Tibial nerve (tissue), 4 donors: Measurements from ENCODE around the gene RPTOR. TPM values are rescaled to one million over a fixed set of nuclear protein-coding genes. Genes with fewer than 3 reads are reported as not detected.

Experiments used
- DNase-seq, 2 donors: peaks; one replicate each; pipeline ENCODE4 v3.0.0-alpha.2; 2019; ENCODE audit warnings: low spot score in 2 of 2
- H3K27ac ChIP-seq, 4 donors: fragments of 200-600 bp; sonication (generic) in 3 of 4; one replicate each; pipeline ENCODE4 v1.5.1; 2017 to 2019; ENCODE audit warnings: mild to moderate bottlenecking in 1 of 4
- H3K27me3 ChIP-seq, 2 donors: fragments of 200-600 bp; sonication (generic) in 1 of 2; one replicate each; pipeline versions ENCODE4 v1.5.1 to v1.6.0; 2017 to 2019
- H3K36me3 ChIP-seq, 3 donors: fragments of 200-600 bp; sonication (generic); one replicate each; pipeline ENCODE4 v1.5.1; 2018 to 2019
- H3K4me1 ChIP-seq, 4 donors: fragments of 200-600 bp; sonication (generic) in 3 of 4; one replicate each; pipeline ENCODE4 v1.5.1; 2017 to 2019
- H3K4me3 ChIP-seq, 4 donors: fragments of 200-600 bp; sonication (generic) in 3 of 4; one replicate each; pipeline ENCODE4 v1.5.1; 2017 to 2019; ENCODE audit warnings: mild to moderate bottlenecking in 1 of 4, moderate library complexity in 1 of 4
- H3K9me3 ChIP-seq, 4 donors: fragments of 200-600 bp; sonication (generic) in 3 of 4; one replicate each; pipeline ENCODE4 v1.5.1; 2017 to 2019
- CTCF ChIP-seq, 5 experiments: fragments of 200-600 bp in 3 of 5; fragments of 450-650 bp in 2 of 5; sonication (generic) in 3 of 5; IDR thresholded peaks; one replicate each; pipeline ENCODE4 v1.5.1; 2016 to 2019; ENCODE audit warnings: antibody characterized with exemption in 5 of 5, mild to moderate bottlenecking in 3 of 5, moderate library complexity in 2 of 5
- EP300 ChIP-seq, 2 donors: sonication (generic); formaldehyde crosslinking; IDR thresholded peaks; one replicate each; pipeline ENCODE4 v1.6.1; 2017; ENCODE audit warnings: antibody characterized with exemption in 2 of 2, mild to moderate bottlenecking in 1 of 2
- POLR2A ChIP-seq, 2 donors: fragments of 450-650 bp; IDR thresholded peaks; one replicate each; pipeline ENCODE4 v1.6.1; 2017; ENCODE audit warnings: antibody characterized with exemption in 2 of 2, mild to moderate bottlenecking in 2 of 2, moderate library complexity in 2 of 2
- WGBS, 2 donors: methylation state at CpG; one replicate each; pipeline ENCODE4 v1.1.5; 2018; 5-methylcytosine and 5-hydroxymethylcytosine counted together
- total RNA-seq, 4 donors: library from RNA; depleted of rRNA; stranded (reverse); fragments of >200 nt; gene quantifications; one replicate each; pipeline ENCODE4 v1.1.0, GENCODE V29; 2016

The RPTOR gene
- total RNA-seq, 4 donors from 2014 or later: 34.7 to 56.4 (median 40.1) TPM

- Histone ChIP-seq H3K4me1 (peaks cover 0 to 34% (median 10%) of the 10 kb centered on the region in 4 donors), H3K4me3 (no peak overlapping the region), H3K27ac (peak overlapping the region in 2 of 4 donors; percentile 72 to 84), H3K27me3 (no peaks in the 10 kb centered on the region), H3K9me3 (peaks cover 0 to 13% (median 0%) of the 10 kb centered on the region in 4 donors), H3K36me3 (no peaks in the 10 kb centered on the region)
- no peak for TF ChIP-seq CTCF (IDR thresholded peaks at IDR 0.05)
- no peak for TF ChIP-seq POLR2A (IDR thresholded peaks at IDR 0.05)
- TF ChIP-seq EP300 (IDR thresholded peaks at IDR 0.05): no peak
- WGBS, 2 donors: 71 to 72% methylated on average over 9 of the region's 9 CpGs
- DNase-seq: no peak
These were observed 174.8 kb downstream of the RPTOR start for GRCh38 chr17:80719449-80719848.

DNA sequence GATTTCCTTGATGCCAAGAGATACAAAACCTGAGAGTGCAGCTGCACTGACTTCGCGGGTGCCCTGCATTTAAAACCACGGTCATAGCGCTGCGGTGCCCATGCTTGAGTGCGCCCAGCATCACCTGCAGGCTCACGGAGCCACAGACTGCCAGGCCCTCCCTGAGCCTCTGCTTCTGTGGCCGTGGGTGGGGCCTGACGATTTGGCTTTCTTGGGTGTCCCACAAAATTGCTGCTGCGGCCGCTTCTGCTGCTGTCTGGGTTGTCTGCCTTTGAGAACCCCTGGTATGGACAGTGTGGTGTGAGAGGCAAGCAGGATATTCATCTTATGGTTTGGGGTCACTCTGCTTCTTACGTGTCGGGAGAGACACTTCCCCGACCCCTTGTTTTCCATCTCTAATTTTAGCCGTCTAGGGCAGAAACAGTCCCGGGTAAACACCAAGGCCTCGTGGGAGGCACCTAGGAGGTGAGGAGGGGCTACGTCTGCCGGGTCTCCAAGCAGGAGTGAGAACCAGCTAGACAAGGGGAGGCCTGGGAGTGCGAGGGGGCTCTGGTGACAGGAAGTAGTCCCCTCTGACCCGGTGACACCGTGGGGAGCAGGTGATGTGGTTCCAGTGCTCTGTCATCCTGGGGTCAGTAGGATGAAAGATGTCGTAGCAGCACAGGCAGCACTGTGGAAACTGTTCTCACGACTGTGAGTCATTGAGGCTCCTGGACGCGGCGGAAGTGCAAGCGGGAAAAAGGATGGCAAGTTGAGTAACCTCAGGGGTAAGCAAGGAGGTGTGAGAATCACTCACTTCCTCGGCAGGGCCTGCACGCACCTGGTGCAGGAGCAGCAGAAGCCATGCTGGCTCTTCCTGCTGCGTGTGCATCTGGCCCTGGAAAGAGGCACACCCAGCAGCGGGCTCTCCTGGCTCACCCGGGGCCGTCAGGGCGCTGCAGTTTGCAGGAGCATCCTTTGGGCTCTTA, 176.3 kb downstream of the RPTOR start:
- no peak for DNase-seq
- Histone ChIP-seq H3K36me3 (no peaks in the 10 kb centered on the region), H3K27ac (peak overlapping the region in 3 of 4 donors; percentile 3 to 84 (median 51)), H3K4me1 (peaks cover 0 to 48% (median 10%) of the 10 kb centered on the region in 4 donors), H3K27me3 (no peaks in the 10 kb centered on the region), H3K4me3 (no peak overlapping the region), H3K9me3 (no peaks in the 10 kb centered on the region)
- WGBS, 2 donors: 65 to 70% methylated on average over 32 to 35 of the region's 35 CpGs
- TF ChIP-seq CTCF (IDR thresholded peaks at IDR 0.05): no peak
- TF ChIP-seq POLR2A (IDR thresholded peaks at IDR 0.05): no peak
- no peak for TF ChIP-seq EP300 (IDR thresholded peaks at IDR 0.05)

GRCh38 chr17:80722661-80723060, 178.0 kb downstream of the RPTOR start:
- Histone ChIP-seq H3K4me1 (peaks cover 0 to 49% (median 10%) of the 10 kb centered on the region in 4 donors), H3K27me3 (no peaks in the 10 kb centered on the region), H3K36me3 (no peaks in the 10 kb centered on the region), H3K27ac (no peak overlapping the region), H3K9me3 (no peaks in the 10 kb centered on the region), H3K4me3 (no peak overlapping the region)
- WGBS, 2 donors: 73 to 83% methylated on average over 3 of the region's 3 CpGs
- TF ChIP-seq EP300 (IDR thresholded peaks at IDR 0.05) (no peak), CTCF (IDR thresholded peaks at IDR 0.05) (no peak), POLR2A (IDR thresholded peaks at IDR 0.05) (no peak)
- DNase-seq: no peak

DNA sequence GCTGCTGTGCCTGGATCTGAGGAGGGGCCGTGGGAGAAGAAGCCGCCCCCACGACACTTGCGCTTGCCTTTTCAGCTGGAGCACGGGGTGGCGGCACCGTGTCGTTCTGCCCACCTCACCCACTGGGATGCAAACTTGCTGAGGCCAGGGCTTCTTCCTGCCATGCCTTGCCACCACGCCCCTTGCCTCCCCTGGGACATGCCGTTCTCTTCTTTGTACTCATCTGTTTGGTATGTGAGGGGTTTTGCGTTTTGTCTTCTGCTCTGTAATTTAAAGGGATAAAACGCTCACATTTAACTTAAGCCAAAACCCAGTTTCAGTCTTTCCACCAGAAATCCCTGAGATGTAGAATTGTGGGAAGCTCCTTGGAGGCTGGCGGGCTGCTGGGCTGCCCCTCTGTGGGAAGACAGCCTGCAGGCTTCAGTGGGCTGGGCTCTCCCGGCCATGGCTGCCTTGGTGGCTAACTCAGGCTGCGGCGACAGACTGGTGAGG, 180.2 kb downstream of the RPTOR start:
- H3K9me3 ChIP-seq: no peaks in the 10 kb centered on the region
- 67 to 80% methylated on average over 12 to 13 of the region's 16 CpGs for WGBS, 2 donors

More for the DNA sequence above, 180.2 kb downstream of the RPTOR start:
- no peak for TF ChIP-seq CTCF (IDR thresholded peaks at IDR 0.05)
- no peak for TF ChIP-seq POLR2A (IDR thresholded peaks at IDR 0.05)
- no peak for TF ChIP-seq EP300 (IDR thresholded peaks at IDR 0.05)
- no peaks in the 10 kb centered on the region for H3K27me3 ChIP-seq
- no peak overlapping the region for H3K27ac ChIP-seq
- no peaks in the 10 kb centered on the region for H3K36me3 ChIP-seq
- no peak for DNase-seq
- no peak overlapping the region for H3K4me3 ChIP-seq
- peaks cover 0 to 35% (median 3%) of the 10 kb centered on the region in 4 donors for H3K4me1 ChIP-seq
